Muscle of leg (tissue), 11 donors: ENCODE measurements around the gene NR2C1. TPM values are rescaled to one million over a fixed set of nuclear protein-coding genes. Genes with fewer than 3 reads are reported as not detected.
"Not testable (repeated sequence)": the region's sequence is repeated elsewhere in the genome, so short reads cannot be mapped to it uniquely, and the experiment has no call there.

Experiments
- DNase-seq: peaks from one replicate; pipeline ENCODE4 v3.0.0; 2013
- H3K27ac ChIP-seq: one replicate; pipeline ENCODE4 v1.5.1; 2013; ENCODE audit warnings: mild to moderate bottlenecking, low read length, control low read depth
- H3K27me3 ChIP-seq: one replicate; pipeline ENCODE4 v1.6.1; 2013; ENCODE audit warnings: low read length; ENCODE audit not compliant: control insufficient read depth, insufficient read depth
- H3K36me3 ChIP-seq: one replicate; pipeline ENCODE4 v1.6.1; 2013; ENCODE audit warnings: low read length; ENCODE audit not compliant: control insufficient read depth, insufficient read depth
- H3K4me1 ChIP-seq: one replicate; pipeline ENCODE4 v1.6.1; 2013; ENCODE audit warnings: low read length; ENCODE audit not compliant: control insufficient read depth, insufficient read depth
- H3K4me3 ChIP-seq: one replicate; pipeline ENCODE4 v1.5.1; 2013; ENCODE audit warnings: low read length, control low read depth
- H3K9me3 ChIP-seq: replicated peaks from 2 replicates; pipeline ENCODE4 v1.6.1; 2013; ENCODE audit warnings: low read depth, low read length; ENCODE audit not compliant: control insufficient read depth
- WGBS: methylation state at CpG from one replicate; pipeline ENCODE4 v1.1.5; 2013; ENCODE audit warnings: missing lambda C conversion rate; ENCODE audit not compliant: insufficient coverage; 5-methylcytosine and 5-hydroxymethylcytosine counted together
- polyA plus RNA-seq, 8 donors: library from polyadenylated mRNA; unstranded; fragments of 120-200 nt; gene quantifications; one replicate each; pipeline versions ENCODE4 v1.2.1 to v1.2.3, GENCODE V29; 2013; ENCODE audit warnings: inconsistent platforms in 1 of 8, low replicate concordance in 1 of 8; ENCODE audit not compliant: insufficient read length in 8 of 8, insufficient read depth in 1 of 8
- total RNA-seq: library from RNA; stranded (reverse); fragments of 120-200 nt; gene quantifications from one replicate; pipeline ENCODE4 v1.2.4, GENCODE V29; 2013

Gene NR2C1
- total and polyA plus RNA-seq, 9 donors = 31.5 to 38.5 (median 32.6) TPM

DNA sequence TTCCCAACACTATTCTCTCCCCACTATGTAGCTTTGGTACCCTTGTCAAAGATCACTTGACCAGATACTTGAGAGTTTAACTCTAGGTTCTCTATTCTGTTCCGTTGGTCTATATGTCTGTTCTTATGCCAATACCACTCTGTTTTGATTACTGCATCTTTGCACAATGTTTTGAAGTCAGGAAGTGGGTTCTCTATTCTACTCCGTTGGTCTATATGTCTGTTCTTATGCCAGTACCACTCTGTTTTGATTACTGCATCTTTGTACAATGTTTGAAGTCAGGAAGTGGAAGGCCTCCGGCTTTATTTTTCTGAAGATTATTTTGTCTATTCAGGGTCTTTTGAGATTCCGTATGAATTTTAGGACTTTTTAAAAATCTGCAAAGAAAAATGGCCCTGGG, 67.2 kb downstream of the NR2C1 start:
- Histone ChIP-seq H3K4me1 (peaks cover 3% of the 10 kb centered on the region), H3K9me3 (peaks cover 10% of the 10 kb centered on the region), H3K27ac (no peak overlapping the region), H3K27me3 (no peaks in the 10 kb centered on the region), H3K4me3 (no peak overlapping the region), H3K36me3 (peaks cover 2% of the 10 kb centered on the region)
- no peak for DNase-seq
- WGBS = no CpG with 5 or more reads among the region's 4 CpGs

DNA sequence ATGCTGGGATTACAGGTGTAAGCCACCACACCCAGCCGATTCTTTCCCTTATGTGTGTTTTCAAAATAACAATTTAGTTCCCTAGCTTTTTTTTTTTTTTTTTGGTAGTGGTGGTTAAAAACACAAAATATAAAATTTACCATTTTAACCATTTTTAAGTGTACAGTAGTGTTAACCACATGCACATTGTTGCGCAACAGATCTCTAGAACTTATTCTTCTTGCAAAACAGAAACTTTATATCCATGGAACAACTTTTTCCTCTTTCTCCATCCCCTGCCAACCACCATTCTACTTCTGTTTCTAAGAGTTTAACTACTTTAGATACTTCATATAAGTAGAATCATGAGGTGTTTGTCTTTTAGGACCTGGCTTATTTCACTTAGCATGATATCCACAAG, 68.8 kb downstream of the NR2C1 start:
- no peaks in the 10 kb centered on the region for H3K27me3 ChIP-seq
- H3K4me3 ChIP-seq = no peak overlapping the region
- H3K27ac ChIP-seq = no peak overlapping the region
- DNase-seq = peak; percentile 17
- peaks cover 10% of the 10 kb centered on the region for H3K9me3 ChIP-seq
- peaks cover 3% of the 10 kb centered on the region for H3K4me1 ChIP-seq
- H3K36me3 ChIP-seq = peaks cover 6% of the 10 kb centered on the region
- WGBS = no CpG with 5 or more reads among the region's 2 CpGs

DNA sequence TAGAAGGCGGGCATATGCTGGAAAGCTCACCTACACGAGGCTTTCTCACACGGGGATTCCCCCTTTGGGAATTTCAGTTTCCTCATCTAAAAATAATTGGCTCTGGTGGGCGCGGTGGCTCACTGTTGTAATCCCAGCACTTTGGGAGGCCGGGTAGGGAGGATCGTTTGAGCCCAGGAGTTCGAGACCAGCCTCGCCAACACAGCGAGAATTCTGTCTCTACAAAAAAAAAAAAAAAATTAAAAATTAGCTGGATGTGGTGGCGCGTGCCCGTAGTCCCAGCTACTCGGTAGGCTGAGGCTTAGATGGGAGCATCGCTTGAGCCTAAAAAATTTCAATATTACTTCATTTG, 69.5 kb downstream of the NR2C1 start:
- Histone ChIP-seq H3K27me3 (no peaks in the 10 kb centered on the region), H3K4me3 (peak overlapping the region; percentile 85), H3K9me3 (peaks cover 10% of the 10 kb centered on the region), H3K27ac (peak overlapping the region; percentile 78), H3K4me1 (peaks cover 3% of the 10 kb centered on the region), H3K36me3 (peaks cover 6% of the 10 kb centered on the region)
- no CpG with 5 or more reads among the region's 15 CpGs for WGBS
- no peak for DNase-seq

DNA sequence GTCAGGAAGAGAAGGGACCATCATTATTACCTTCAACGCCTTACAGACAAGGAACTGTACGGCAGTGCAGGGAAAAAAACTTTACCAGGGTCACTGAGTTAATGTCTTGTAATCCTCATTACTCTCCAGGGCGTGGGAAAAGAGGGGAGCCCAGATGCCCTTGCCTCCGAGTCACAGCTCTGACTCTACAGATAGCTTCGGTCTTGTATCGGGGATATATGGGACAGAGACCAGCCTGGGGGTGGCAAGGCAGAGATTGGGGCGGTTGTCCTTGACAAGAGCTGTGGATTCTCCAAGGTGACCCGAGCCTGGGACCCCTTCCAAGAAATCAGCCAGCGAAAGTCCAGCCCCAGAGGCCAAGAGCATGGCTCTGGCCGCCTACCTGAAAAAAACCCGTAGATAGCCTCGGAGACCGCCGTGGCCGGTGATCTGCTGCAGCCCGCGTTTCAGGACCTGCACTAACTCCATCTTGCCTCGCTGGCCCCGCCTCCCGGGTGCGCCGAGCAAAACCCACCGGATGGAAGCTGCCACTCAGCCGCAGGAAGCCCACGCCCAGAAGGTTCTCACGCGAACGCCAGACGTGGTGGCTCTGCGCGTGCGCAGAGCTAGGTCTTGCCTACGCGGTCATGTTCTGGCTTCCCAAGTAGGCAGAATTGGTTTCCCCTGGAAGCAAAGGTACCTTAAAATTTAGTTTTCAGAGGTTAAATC, 70.1 kb downstream of the NR2C1 start, which contains the start of gene NDUFA12:
Gene NDUFA12, minus strand, starts transcription at position 485 of the 708 bp plus-strand sequence. Its CDS starts 17 bp downstream, at position 468.
- H3K36me3 ChIP-seq = peaks cover 6% of the 10 kb centered on the region
- H3K4me3 ChIP-seq = peak within 1 kb of the TSS; percentile 85
- peak; percentile 98 for DNase-seq
- under 1% methylated on average over 31 of the region's 34 CpGs for WGBS
- H3K4me1 ChIP-seq = peaks cover 3% of the 10 kb centered on the region
- peak within 1 kb of the TSS; percentile 94 for H3K27ac ChIP-seq
- peaks cover 8% of the 10 kb centered on the region for H3K9me3 ChIP-seq
- no peaks in the 10 kb centered on the region for H3K27me3 ChIP-seq

DNA sequence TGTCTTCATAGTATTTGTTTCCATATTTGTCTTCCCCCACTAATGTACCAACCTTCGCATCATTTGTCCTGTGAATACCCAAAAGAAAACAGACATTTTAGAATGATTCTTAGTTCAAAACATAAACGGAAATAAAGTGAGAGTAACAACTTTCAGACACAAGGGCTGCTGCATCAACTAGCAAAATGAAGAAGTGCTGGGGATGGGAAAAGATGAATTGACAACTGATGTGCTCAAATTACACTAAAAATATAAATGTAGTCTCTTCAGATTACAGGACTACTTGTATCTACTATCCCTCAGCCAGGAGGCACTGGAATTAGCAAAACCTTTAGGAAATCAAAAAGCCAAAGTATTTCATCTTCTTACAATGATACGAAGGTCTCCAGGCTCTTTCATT, 70.7 kb downstream of the NR2C1 start:
- H3K4me1 ChIP-seq = peaks cover 3% of the 10 kb centered on the region

DNA sequence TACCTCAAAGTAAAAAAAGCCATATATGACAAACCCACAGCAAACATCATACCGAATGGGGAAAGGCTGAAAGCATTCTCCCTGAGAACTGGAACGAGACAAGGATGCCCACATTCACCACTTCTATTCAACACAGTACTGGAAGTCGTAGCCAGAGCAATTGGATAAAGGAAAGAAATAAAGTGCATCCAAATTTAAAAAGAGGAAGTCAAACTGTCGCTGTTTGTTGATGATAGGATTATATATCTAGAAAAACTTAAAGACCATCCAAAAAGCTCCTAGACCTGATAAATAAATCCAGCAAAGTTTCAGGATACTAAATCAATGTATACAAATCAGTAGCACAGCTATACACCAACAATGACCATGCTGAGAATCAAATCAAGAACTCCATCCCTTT, 75.1 kb downstream of the NR2C1 start:
- WGBS = no CpG with 5 or more reads among the region's 4 CpGs
- no peaks in the 10 kb centered on the region for H3K4me1 ChIP-seq
- H3K9me3 ChIP-seq = no peaks in the 10 kb centered on the region
- H3K36me3 ChIP-seq = peaks cover 9% of the 10 kb centered on the region
- DNase-seq = no peak
- H3K27me3 ChIP-seq = no peaks in the 10 kb centered on the region
- no peak overlapping the region for H3K4me3 ChIP-seq
- no peak overlapping the region for H3K27ac ChIP-seq

More for the DNA sequence above, 70.7 kb downstream of the NR2C1 start:
- DNase-seq = no peak
- no CpG with 5 or more reads among the region's 3 CpGs for WGBS
- H3K27ac ChIP-seq = peak overlapping the region; percentile 94
- peaks cover 6% of the 10 kb centered on the region for H3K36me3 ChIP-seq
- peaks cover 3% of the 10 kb centered on the region for H3K9me3 ChIP-seq
- no peaks in the 10 kb centered on the region for H3K27me3 ChIP-seq
- H3K4me3 ChIP-seq = peak overlapping the region; percentile 85

DNA sequence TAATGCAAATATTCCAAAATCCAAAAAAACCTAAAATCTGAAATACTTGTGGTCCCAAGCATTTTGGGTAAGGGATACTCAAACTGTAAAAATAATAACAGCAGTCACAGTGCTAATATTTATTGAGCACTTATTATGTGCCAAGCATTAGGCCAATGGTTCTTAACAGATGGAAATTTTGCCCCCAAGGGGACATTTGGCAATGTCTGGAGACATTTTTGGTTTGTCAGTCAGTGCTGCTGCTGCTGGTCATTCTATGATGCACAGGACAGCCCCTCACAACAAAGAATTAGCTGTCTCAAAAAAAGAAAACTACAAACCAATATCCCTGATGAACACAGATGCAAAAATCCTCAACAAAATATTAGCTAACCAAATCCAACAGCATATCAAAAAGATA, 75.7 kb downstream of the NR2C1 start:
- Histone ChIP-seq H3K4me3 (no peak overlapping the region), H3K27me3 (no peaks in the 10 kb centered on the region), H3K27ac (no peak overlapping the region), H3K9me3 (no peaks in the 10 kb centered on the region), H3K36me3 (peaks cover 13% of the 10 kb centered on the region), H3K4me1 (no peaks in the 10 kb centered on the region)
- no peak for DNase-seq

DNA sequence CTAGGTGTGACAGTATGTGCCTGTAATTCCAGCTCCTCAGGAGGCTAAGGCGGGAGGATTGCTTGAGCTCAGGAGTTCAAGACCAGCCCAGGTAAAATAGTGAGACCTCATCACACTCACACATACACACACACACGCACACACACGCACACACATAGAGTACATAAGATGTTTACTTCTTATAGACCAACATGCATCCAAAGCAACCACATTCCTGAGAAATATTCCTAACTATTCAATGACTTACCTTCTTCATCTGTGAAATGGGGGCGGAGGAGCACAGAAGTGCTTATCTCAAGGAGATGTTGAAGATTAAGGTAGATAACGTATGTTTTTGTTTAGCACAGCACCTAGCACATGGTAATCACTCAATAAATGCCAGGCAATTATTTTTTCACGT, 76.4 kb downstream of the NR2C1 start:
- Histone ChIP-seq H3K4me1 (no peaks in the 10 kb centered on the region), H3K4me3 (no peak overlapping the region), H3K27ac (no peak overlapping the region), H3K36me3 (peaks cover 18% of the 10 kb centered on the region), H3K9me3 (no peaks in the 10 kb centered on the region), H3K27me3 (no peaks in the 10 kb centered on the region)
- no CpG with 5 or more reads among the region's 6 CpGs for WGBS
- DNase-seq = no peak

DNA sequence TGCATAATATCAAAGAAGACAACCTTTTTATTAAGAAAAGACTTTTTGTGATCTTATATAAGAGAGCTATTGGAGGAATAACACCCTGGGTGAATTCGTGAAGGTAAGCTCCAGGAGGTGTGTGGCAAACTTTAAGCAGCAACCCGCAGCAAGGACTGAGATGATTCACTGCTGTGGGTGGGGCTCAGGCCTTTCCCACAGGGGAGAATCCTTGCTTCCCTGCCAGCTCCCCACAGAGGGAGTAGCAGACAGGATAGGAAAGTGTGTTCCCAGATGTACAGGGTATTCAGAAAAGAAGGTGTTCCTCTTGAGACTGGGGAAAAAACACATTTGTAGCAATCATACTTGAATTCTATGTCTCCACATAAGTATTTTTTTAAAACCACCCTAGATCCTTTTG, 79.1 kb downstream of the NR2C1 start:
- no peak overlapping the region for H3K4me3 ChIP-seq
- H3K36me3 ChIP-seq = peaks cover 17% of the 10 kb centered on the region
- 100% methylated on average over 1 of the region's 2 CpGs for WGBS
- H3K4me1 ChIP-seq = no peaks in the 10 kb centered on the region
- no peak overlapping the region for H3K27ac ChIP-seq
- no peaks in the 10 kb centered on the region for H3K27me3 ChIP-seq
- no peaks in the 10 kb centered on the region for H3K9me3 ChIP-seq
- no peak for DNase-seq

DNA sequence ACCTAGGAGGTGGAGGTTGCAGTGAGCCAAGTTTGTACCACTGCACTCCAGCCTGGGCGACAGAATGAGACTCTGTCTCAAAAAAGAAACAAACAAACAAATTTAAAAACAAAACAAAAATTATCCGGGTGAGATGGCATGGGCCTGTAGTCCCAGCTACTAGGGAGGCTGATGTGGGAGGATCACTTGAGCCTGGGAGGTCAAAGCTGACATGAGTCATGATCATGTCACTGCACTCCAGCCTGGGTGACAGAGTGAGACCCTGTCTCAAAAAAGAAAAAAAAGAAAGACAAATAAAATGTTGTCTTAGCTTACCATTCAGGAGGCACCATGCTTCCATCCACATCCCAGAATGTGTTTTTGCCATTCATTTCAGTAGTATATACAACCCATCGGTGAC, 79.6 kb downstream of the NR2C1 start:
- no CpG with 5 or more reads among the region's 3 CpGs for WGBS
- not testable (repeated sequence) for H3K9me3 ChIP-seq, DNase-seq, H3K4me3 ChIP-seq, H3K27ac ChIP-seq, H3K27me3 ChIP-seq, H3K4me1 ChIP-seq
- peaks cover 17% of the 10 kb centered on the region for H3K36me3 ChIP-seq

DNA sequence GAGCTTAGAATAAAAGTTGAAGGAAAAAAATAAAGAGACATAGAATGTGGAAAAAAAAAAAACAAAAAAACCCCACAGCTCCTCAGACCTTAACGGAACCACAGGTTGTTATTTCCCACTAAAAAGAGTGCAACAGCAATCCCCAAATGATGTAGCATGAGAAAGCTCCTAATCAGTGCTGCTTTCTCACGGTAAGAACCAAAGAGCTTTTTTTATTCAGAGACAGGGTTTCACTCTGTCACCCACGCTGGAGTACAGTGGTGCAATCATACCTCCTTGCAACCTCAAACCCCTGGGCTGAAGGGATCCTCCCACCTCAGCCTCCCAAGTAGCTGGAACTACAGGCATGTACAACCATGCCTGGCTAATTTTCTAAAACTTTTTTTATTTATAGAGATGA, 83.2 kb downstream of the NR2C1 start:
- no peak for DNase-seq
- 89% methylated on average over 3 of the region's 3 CpGs for WGBS
- Histone ChIP-seq H3K27me3 (no peaks in the 10 kb centered on the region), H3K4me1 (no peaks in the 10 kb centered on the region), H3K4me3 (no peak overlapping the region), H3K27ac (no peak overlapping the region), H3K36me3 (peaks cover 15% of the 10 kb centered on the region), H3K9me3 (no peaks in the 10 kb centered on the region)
